GM12872 (cell line): ENCODE measurements around the gene EPB41L5.

ENCODE experiments used
- TF ChIP-seq, protein P1 (sequence below): IDR thresholded peaks from 3 replicates; pipeline ENCODE4 v1.5.1; 2011; ENCODE audit warnings: low read depth, mild to moderate bottlenecking, low read length, moderate library complexity; ENCODE audit not compliant: insufficient read depth

The EPB41L5 gene

DNA sequence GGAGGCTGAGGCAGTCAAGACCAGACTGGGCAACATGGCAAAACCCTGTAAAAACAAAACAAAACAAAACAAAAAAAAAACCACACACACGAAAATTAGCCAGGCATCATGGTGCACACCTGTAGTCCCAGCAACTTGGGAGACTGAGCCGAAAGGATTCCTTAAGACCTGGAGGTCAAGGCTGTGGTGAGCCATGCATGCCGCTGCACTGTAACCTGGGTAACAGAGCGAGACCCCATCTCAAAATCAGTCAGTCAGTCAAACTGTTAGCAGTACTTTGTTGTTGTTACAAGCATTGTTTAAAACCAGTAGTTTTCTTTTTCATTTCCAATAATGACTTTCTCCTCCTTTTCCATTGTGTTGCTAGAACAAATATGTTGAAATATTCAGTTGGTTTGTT, 21.7 kb downstream of the EPB41L5 start:
- TF ChIP-seq, protein P1, sequence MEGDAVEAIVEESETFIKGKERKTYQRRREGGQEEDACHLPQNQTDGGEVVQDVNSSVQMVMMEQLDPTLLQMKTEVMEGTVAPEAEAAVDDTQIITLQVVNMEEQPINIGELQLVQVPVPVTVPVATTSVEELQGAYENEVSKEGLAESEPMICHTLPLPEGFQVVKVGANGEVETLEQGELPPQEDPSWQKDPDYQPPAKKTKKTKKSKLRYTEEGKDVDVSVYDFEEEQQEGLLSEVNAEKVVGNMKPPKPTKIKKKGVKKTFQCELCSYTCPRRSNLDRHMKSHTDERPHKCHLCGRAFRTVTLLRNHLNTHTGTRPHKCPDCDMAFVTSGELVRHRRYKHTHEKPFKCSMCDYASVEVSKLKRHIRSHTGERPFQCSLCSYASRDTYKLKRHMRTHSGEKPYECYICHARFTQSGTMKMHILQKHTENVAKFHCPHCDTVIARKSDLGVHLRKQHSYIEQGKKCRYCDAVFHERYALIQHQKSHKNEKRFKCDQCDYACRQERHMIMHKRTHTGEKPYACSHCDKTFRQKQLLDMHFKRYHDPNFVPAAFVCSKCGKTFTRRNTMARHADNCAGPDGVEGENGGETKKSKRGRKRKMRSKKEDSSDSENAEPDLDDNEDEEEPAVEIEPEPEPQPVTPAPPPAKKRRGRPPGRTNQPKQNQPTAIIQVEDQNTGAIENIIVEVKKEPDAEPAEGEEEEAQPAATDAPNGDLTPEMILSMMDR: no peak

DNA sequence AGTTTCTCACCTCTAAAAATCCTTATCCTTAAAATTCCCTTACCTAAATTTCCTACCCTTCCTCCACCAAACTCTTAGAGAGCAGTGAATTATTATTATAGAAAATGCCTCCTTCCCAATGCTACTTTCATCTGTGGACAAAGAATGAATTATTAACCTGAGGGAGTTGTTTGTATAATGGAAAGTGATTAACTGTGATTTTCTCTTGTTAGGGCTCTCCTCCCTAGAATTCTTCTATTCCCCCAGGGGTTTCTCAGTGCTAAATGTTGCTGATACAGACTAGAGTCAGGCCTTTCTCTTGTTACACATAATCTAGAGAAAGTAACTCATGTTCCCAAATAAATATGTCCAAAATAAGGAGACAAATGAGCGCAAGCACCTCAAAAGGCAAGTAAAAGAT, 23.3 kb downstream of the EPB41L5 start:
- TF ChIP-seq, protein P1: no peak

- TF ChIP-seq, protein P1: no peak
Observed at GRCh38 chr2:120037995-120038541, 25.2 kb downstream of the EPB41L5 start.

GRCh38 chr2:120042359-120042758, 29.5 kb downstream of the EPB41L5 start:
- TF ChIP-seq, protein P1: no peak

- TF ChIP-seq, protein P1: no peak
Observed at GRCh38 chr2:120044336-120044735, 31.5 kb downstream of the EPB41L5 start.

DNA sequence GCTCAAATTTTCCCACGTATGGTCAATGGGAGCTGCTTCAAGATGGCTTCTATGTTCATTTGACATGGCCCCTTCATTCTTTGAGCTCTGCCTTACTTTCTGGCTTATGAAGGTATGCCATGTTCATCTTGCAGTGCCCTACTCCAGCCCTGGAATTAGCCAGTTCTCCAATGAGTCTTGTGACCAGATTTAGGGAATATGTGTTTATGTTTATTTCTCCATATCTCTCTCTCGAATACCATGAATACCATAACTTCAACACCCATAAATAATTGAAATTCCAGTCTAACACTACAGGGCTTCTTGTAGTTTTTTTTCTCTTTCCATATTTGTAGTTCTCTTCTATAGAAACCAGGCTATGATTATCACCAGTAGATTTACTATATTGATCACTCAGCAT, 39.7 kb downstream of the EPB41L5 start:
- TF ChIP-seq, protein P1: no peak

DNA sequence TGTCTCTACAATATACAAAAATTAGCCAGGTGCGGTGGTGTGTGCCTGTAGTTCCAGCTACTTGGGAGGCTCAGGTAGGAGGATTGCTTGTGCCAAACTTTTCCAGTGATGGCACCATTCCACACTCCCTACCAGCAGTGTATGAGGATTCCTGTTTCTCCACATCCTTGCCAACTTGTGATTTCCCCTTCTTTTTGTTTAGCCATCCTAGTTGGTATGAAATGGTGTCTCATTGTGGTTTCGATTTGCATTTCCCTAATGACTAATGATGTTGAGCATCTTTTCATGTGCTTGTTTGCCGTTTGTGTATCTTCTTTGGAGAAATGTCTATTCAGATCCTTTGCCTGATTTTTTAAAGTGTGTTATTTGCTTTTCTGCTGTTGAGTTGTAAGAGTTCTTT, 41.0 kb downstream of the EPB41L5 start:
- TF ChIP-seq, protein P1: no peak

DNA sequence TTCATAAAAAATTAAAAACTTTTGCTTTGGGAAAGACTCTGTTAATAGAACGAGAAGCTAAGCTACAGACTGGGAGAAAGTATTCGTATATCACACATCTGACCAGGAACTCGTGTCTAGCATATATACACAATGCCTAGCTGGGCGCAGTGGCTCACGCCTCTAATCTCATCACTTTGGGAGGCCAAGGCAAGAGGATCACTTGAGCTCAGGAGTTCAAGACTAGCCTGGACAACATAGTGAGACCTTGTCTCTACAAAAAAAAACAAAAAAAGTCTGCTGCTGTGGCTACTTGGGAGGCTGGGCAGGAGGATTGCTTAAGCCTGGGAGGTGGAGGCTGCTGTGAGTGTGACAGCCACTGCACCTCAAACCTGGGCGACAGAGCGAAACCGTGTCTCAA, 46.6 kb downstream of the EPB41L5 start:
- TF ChIP-seq, protein P1: no peak
